ENCODE results near the gene HPCA.

The HPCA gene

GRCh38 chr1:32867151-32867550, 19.1 kb upstream of the HPCA start:
- TF ChIP-seq, protein P1, sequence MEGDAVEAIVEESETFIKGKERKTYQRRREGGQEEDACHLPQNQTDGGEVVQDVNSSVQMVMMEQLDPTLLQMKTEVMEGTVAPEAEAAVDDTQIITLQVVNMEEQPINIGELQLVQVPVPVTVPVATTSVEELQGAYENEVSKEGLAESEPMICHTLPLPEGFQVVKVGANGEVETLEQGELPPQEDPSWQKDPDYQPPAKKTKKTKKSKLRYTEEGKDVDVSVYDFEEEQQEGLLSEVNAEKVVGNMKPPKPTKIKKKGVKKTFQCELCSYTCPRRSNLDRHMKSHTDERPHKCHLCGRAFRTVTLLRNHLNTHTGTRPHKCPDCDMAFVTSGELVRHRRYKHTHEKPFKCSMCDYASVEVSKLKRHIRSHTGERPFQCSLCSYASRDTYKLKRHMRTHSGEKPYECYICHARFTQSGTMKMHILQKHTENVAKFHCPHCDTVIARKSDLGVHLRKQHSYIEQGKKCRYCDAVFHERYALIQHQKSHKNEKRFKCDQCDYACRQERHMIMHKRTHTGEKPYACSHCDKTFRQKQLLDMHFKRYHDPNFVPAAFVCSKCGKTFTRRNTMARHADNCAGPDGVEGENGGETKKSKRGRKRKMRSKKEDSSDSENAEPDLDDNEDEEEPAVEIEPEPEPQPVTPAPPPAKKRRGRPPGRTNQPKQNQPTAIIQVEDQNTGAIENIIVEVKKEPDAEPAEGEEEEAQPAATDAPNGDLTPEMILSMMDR (conservative IDR thresholded peaks at IDR 0.05; ENCODE audit: control insufficient read depth, insufficient read depth, low read depth, low read length), result no peak
- no peak for DNase-seq (ENCODE audit: low read depth)
- no peak overlapping the region for H3K4me3 ChIP-seq (ENCODE audit: control insufficient read depth, low read depth, low read length)

GRCh38 chr1:32867671-32868070, 18.6 kb upstream of the HPCA start:
- no peak overlapping the region for H3K4me3 ChIP-seq (ENCODE audit: control insufficient read depth, low read depth, low read length)
- TF ChIP-seq, protein P1 (conservative IDR thresholded peaks at IDR 0.05; ENCODE audit: control insufficient read depth, insufficient read depth, low read depth, low read length), result no peak
- DNase-seq (ENCODE audit: low read depth), result no peak

DNA sequence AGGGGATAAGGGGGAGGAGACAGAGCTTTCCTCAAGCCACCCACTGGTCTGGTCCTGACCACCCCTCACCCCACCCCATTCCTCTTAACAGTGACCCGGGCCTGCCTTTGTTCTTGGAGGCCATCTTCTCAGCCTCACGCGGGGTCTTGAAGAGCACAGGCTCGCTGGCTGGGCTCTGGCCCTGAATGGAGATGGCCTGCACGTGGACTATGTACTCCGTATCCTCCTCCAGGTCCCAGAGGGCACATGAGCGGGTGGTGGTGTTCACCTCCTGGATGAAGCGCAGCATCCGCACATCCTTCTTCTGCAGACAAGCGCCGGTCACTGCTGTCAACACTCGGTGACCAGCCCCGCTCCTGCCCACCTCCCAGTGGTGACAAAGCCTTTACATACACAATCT, 18.2 kb upstream of the HPCA start:
- DNase-seq (ENCODE audit: low read depth), result no peak
- TF ChIP-seq, protein P1 (conservative IDR thresholded peaks at IDR 0.05; ENCODE audit: control insufficient read depth, insufficient read depth, low read depth, low read length), result no peak
- no peak overlapping the region for H3K4me3 ChIP-seq (ENCODE audit: control insufficient read depth, low read depth, low read length)

DNA sequence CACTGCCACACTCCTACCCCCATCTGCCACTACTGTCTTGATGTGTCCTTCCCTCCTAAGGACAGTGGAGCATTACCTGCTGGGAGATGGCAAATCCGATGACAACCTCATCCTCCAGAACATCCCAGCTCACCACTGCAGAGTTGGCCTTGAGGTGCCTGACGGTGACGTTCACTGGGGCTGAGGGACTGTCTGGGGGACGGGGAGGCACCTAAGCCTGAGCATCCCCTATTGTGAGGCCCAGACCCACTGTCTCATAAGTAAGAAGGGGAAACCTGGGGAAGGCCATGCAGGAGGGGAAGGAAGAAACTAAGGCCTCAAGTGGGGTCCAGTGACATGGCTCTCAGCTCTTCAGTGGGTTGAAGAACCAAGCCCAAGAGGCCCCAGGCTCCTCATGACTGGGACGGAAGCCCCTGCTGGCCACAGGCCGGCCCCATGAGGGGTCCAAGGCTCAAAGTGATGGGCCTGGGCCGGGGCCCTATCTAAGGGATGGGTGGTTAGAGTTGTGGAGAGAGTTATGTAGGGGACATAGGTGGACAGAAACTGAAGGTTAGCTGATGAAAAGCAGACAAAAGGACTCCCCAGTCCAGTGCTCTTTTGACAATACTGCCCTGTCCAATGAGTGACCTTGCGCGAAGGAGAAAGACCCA, 17.4 kb upstream of the HPCA start:
- DNase-seq (ENCODE audit: low read depth), result no peak
- TF ChIP-seq, protein P1 (conservative IDR thresholded peaks at IDR 0.05; ENCODE audit: control insufficient read depth, insufficient read depth, low read depth, low read length), result no peak
- H3K4me3 ChIP-seq (ENCODE audit: control insufficient read depth, low read depth, low read length), result no peak overlapping the region

DNA sequence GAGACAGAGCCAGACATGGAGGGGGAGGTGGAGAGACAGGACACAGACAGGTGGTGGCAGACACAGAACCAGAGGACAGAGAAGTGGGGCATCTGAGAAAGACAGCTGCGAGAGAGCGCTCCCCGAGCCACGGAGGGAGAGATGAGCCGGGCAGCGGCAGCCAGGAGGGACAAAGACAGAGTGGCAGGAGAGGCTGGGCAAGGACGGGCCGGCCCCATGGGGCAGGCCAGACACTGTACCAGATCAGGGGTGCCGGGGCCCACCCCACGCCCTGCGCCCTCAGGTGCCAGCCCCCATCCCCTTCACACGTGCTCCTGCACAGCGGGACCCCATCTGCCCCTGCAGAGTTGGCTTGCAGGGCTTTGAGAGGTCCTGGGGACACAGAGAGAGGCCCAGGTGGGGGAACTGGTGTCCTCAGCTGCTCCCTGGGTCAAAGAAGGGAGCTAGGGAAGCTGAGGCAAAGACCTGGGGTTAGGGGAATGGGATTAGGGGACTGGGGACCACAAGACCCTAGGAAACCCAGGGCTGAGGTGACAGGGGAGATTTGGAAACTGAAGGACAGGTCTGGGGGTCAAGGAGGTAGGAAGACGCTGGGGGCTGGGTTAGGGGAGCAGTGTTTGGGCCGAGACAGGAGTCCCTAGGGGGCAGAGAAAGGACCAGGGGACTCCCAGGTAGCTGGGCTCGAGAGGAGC, 16.2 kb upstream of the HPCA start:
- TF ChIP-seq, protein P1 (conservative IDR thresholded peaks at IDR 0.05; ENCODE audit: control insufficient read depth, insufficient read depth, low read depth, low read length), result no peak
- no peak overlapping the region for H3K4me3 ChIP-seq (ENCODE audit: control insufficient read depth, low read depth, low read length)
- DNase-seq (ENCODE audit: low read depth), result no peak

- TF ChIP-seq, protein P1 (conservative IDR thresholded peaks at IDR 0.05; ENCODE audit: control insufficient read depth, insufficient read depth, low read depth, low read length), result no peak
- no peak for DNase-seq (ENCODE audit: low read depth)
- peak within 1 kb of the TSS; percentile 25 for H3K4me3 ChIP-seq (ENCODE audit: control insufficient read depth, low read depth, low read length)
Measured at GRCh38 chr1:32870615-32871363, 15.5 kb upstream of the HPCA start, which contains the start of gene FNDC5. Gene FNDC5, minus strand, starts transcription at chr1:32870912.

Measured in fibroblast of mammary gland (primary cell).